Measurements from ENCODE around the gene FOLH1.
"Not testable (repeated sequence)": the region's sequence is repeated elsewhere in the genome, so short reads cannot be mapped to it uniquely, and the experiment has no call there.

FOLH1 gene

DNA sequence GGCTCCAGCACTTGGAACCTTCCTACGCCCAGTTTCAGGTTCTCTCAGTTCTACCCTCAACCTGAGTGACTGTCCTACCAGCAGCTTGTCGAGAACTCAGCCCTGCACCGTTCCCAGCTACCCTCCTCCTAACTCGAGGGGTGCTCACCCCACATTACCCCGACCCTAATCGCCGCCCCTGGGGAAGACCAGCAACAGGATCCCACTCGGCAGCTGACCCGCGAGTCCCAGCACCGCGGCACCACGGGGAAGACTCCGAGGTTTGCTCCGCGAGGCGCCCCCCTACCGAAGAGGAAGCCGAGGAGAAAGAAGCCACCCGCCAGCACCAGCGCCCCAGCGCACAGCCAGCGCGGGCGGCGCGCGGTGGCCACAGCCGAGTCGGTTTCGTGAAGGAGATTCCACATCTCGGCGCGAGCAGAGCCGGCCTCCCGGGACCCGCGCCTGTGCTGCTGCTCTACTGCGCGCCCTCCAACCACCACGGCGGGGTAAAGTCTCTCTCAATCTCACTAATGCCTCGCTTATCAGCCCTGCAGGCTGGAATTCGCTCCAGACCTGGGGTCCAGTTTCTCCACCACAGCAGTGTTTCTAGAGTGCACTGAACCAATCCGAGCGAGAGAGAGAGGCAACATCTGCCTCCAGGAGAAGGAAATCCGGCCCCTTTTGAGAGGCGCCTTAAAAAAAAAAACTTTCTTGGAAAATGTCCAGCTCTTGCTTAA, at the start of gene FOLH1:
Gene FOLH1 (minus strand): TSS at position 597 of the 716 bp plus-strand sequence. CDS start 193 bp downstream, at position 404.
- in situ Hi-C loops (cut with MboI; ENCODE audit: low sequenced_read_pairs, unreplicated experiment): no loop called here
- DNase-seq (ENCODE audit: low spot score): peak; percentile 11
- TF ChIP-seq, protein P1, sequence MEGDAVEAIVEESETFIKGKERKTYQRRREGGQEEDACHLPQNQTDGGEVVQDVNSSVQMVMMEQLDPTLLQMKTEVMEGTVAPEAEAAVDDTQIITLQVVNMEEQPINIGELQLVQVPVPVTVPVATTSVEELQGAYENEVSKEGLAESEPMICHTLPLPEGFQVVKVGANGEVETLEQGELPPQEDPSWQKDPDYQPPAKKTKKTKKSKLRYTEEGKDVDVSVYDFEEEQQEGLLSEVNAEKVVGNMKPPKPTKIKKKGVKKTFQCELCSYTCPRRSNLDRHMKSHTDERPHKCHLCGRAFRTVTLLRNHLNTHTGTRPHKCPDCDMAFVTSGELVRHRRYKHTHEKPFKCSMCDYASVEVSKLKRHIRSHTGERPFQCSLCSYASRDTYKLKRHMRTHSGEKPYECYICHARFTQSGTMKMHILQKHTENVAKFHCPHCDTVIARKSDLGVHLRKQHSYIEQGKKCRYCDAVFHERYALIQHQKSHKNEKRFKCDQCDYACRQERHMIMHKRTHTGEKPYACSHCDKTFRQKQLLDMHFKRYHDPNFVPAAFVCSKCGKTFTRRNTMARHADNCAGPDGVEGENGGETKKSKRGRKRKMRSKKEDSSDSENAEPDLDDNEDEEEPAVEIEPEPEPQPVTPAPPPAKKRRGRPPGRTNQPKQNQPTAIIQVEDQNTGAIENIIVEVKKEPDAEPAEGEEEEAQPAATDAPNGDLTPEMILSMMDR (IDR thresholded peaks at IDR 0.05; ENCODE audit: borderline replicate concordance, control extremely low read depth, extremely low read depth, insufficient read depth, missing control alignments): no peak

DNA sequence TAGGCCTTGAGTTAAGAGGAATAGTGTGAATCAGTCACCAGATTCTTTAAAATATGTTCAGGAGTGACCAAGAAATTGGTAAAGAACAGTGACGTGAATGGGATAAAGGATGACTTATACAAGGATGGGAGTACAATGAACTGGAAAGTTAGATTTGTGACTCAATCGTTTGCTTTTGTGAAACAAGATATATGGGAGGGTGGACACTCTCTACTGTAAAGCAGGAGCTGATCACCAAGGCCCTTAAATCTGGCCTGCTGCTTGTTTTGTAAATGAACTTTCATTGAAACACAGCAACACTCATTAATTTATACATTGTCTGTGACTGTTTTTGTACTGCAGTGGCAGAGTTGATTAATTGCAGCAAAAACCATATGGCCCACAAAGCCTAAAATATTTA, 46.7 kb upstream of the FOLH1 start:
- DNase-seq (ENCODE audit: low spot score); in situ Hi-C loops (cut with MboI; ENCODE audit: low sequenced_read_pairs, unreplicated experiment): not testable (repeated sequence)

DNA sequence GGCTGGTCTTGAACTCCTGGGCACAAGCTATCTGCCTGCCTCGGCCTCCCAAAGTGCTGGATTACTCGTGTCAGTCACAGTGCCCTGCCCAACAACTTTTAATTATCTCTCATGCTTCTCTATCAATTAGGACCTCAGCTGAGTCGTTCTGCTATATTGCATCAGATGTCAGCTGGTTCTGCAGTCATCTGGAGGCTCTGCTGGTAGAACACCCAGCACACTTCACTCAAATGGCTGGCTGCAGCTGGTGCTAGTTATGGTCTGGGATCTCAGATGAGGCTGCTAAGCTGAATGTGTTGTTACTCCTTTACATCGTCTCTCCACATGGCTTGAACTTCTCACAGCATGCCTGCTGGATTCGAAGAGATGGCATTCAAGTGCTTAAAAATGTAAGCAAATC, 42.8 kb upstream of the FOLH1 start:
- in situ Hi-C loops (cut with MboI; ENCODE audit: low sequenced_read_pairs, unreplicated experiment); DNase-seq (ENCODE audit: low spot score): not testable (repeated sequence)

DNA sequence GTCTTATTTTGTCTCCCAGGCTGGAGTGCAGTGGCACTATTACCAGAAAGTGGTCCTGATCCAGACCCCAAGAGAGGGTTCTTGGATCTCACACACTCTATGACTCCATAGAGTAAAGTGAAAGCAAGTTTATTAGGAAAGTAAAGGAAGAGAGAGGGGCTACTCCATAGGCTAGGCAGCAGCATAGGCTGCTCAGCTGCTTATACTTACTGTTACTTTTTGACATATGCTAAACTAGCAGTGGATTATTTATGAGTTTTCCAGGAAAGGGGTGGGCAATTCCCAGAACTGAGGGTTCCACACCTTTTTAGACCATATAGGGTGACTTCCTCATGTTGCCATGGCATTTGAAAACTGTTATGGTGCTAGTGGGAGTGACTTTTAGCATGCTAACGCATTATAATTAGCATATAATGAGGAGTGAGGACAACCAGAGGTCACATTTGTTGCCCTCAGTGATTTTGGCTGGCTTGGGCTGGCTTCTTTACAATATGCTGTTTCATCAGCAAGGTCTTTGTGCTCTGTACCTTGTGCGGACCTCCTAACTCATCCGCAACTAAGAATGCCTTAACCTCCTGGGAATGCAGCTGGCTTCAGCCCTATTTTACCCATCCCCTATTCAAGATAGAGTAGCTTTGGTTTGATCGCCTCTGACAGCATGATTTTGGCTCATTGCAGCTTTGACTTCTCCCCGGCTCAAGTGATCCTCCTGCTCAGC, 42.2 kb upstream of the FOLH1 start:
- DNase-seq (ENCODE audit: low spot score); in situ Hi-C loops (cut with MboI; ENCODE audit: low sequenced_read_pairs, unreplicated experiment): not testable (repeated sequence)

DNA sequence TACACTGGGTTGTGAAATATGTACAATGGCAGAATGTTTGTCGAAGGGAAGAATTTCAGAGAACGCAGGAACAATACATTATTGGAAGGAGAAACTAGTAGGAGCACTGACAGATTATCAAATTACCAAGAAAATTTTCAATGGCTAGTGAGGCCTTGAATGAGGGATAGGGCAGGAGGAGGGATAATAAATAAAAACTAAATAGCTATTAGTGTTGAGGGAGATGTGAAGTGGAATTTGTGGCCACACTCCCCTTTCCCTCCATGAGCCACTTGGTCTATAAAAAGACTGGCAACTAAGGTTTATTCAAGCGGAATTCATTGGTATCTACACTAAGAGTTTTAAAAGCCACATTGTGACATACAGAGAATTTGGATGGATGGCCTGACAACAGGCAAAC, 41.0 kb upstream of the FOLH1 start:
- DNase-seq (ENCODE audit: low spot score); in situ Hi-C loops (cut with MboI; ENCODE audit: low sequenced_read_pairs, unreplicated experiment): not testable (repeated sequence)

DNA sequence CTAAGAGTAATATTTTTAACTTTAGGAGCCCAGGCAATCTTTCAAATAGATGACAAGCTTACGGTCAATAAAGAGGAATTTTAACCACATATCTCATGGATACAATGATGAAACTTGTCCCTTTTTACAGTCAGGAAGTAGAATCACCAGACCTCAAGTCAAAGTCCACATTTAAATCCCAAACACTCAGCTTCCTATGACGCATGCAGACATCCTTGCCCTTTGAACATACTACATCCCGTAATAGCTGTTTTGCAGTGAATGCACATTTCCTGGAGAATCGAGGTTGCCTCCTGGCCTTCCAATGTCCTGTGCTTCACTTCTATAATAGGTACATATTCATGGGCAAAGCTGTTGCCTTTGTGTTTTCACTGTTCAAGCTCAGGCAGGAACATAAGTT, 25.3 kb upstream of the FOLH1 start:
- DNase-seq (ENCODE audit: low spot score); in situ Hi-C loops (cut with MboI; ENCODE audit: low sequenced_read_pairs, unreplicated experiment): not testable (repeated sequence)

DNA sequence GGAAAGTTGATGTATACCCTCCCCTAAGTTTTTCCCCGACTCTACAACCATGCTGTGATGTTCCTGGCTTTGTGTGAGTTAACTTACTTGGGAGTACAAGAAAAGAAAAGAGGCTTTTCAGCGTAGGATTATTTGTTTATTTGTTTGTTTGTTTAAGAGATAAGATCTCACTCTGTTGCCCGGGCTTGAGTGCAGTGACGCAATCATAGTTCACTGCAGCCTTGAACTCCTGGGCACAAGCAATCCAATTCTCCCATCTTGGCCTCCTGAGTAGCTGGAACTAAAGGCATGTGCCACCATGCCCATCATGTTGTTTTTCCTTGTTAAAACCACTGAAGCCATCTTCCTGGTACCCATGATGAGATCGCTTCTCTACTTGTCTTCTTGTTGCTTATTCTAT, 24.6 kb upstream of the FOLH1 start:
- in situ Hi-C loops (cut with MboI; ENCODE audit: low sequenced_read_pairs, unreplicated experiment); DNase-seq (ENCODE audit: low spot score): not testable (repeated sequence)

DNA sequence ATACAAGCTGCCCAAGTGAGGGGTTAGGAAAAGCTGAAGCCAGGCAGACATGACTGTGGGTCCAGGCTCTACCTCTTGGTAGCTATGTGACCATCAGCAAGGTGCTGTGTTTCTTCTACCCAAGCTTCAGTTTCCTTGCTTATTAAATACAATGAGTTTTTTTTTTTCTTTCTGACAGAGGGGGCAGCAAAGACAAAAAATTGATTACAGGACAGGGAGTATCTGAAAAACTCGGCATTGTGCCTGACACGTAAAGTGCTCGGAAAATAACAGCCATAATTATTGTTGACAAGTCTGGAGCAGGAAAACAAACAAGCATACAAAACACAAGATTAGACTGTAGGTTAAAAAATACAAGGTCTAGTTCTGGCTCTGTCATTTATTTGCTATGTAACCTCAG, 23.3 kb upstream of the FOLH1 start:
- DNase-seq (ENCODE audit: low spot score); in situ Hi-C loops (cut with MboI; ENCODE audit: low sequenced_read_pairs, unreplicated experiment): not testable (repeated sequence)

DNA sequence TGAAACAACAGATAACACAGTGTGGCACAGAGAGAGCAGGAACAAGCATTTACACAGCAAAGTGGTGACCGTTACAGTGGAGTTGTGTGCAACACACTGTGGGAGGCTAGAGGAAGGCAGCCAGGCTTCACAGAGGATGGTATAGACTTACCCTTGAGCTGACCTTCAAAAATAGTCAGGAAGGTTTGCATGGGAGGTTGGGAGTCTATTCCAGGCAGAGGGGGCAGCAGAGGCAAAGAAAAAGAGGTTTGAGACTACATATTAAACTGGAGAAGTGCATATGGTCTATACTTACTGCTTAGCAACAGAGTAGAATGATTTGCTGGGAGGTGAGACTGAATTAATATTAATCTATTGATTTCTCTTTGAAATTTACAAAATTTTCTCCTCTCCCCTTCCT, 22.1 kb upstream of the FOLH1 start:
- DNase-seq (ENCODE audit: low spot score); in situ Hi-C loops (cut with MboI; ENCODE audit: low sequenced_read_pairs, unreplicated experiment): not testable (repeated sequence)

DNA sequence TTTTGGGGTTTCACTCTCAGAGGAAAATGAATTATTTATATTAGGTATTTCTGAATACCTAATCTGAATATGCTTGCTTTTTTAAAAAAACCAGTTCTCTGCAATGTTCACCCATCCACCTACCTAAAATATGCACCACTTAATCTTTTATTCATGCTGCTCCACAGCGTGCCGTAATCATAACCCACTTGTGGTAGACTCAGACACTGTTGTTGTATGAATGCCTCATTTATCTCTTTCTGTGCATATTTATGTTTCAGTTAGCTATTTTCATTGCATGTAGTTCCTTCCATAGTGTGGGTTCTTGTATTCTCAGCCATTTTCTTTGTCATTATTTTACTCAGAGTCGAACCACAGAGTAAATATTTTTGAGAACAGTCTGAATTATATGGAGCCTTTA, 21.6 kb upstream of the FOLH1 start:
- DNase-seq (ENCODE audit: low spot score); in situ Hi-C loops (cut with MboI; ENCODE audit: low sequenced_read_pairs, unreplicated experiment): not testable (repeated sequence)

DNA sequence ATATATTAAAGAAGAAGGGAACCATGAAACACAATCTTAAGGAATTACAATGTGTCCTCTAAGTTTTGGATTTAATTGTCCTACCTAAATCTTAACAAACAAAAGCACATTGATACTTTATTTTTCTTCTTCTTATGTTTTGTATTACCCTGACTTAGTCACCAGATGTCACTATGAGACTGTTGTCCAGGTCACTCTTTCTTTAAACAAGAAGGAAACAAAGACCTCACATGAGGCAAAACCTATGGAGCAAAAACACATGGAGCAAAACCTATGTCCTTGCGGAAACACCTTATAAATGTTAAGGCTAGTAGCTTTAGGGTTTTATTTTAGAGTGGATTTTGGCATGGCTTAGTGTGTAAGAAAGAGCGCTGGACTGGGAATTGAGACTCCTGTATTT, 20.7 kb upstream of the FOLH1 start:
- DNase-seq (ENCODE audit: low spot score); in situ Hi-C loops (cut with MboI; ENCODE audit: low sequenced_read_pairs, unreplicated experiment): not testable (repeated sequence)

DNA sequence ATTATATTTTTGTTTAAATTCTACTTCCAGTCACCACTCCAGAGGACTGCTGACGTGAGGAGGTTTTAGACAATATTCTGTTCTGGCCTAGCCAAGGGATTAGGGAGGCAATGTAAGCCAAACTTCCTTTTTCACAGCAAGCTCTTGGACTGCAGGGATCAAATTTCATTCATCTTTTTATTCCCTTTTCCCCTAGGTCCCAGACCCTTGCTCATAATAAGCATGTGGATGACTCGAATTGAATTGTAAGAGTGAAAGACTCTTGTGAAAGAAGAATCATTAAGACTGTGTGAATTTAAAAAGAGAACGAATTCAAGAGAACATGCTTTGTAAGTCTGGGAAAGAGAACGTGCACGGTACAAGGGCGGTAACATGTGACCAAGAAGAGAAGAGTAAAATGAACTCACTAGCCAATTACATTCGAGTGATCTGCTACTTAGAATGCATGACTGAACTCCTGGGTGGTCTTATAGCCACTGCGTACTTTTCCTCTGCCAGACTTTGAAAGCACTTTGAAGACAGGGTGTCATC, 16.9 kb upstream of the FOLH1 start:
- in situ Hi-C loops (cut with MboI; ENCODE audit: low sequenced_read_pairs, unreplicated experiment); DNase-seq (ENCODE audit: low spot score): not testable (repeated sequence)

DNA sequence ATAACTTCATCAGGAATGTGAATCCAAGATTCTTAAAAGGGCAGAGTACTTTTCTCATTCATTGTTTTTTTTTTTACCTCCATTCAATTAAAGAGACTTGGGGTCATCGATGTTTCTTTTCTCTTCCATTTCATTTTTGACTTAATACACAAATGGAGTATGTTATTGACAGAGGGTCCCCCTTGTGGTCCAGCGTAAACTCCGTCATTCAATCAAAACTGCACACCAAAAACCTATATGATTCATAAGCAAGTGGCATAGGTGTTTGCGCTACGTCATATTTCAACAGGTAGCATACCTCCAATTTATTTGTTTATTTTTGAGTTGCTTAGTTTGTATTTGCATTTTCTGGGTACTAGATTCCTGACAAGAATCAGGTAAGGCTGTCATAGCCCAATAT, 12.7 kb upstream of the FOLH1 start:
- DNase-seq (ENCODE audit: low spot score): no peak
- TF ChIP-seq, protein P1 (IDR thresholded peaks at IDR 0.05; ENCODE audit: borderline replicate concordance, control extremely low read depth, extremely low read depth, insufficient read depth, missing control alignments): no peak
- in situ Hi-C loops (cut with MboI; ENCODE audit: low sequenced_read_pairs, unreplicated experiment): no loop called here

All from GM13976 (cell line).